H4 (cell line): Measurements from ENCODE around the gene KCNN4. TPM values are rescaled to one million over a fixed set of nuclear protein-coding genes. Genes with fewer than 3 reads are reported as not detected.
"Not testable (repeated sequence)": the region's sequence is repeated elsewhere in the genome, so short reads cannot be mapped to it uniquely, and the experiment has no call there.

ENCODE experiments used
- DNase-seq: peaks from one replicate; pipeline ENCODE4 v3.0.0-alpha.2; 2015; ENCODE audit warnings: low spot score
- total RNA-seq: library from RNA; depleted of rRNA; stranded (reverse); fragments of >200 nt; shearing (Covaris generic); gene quantifications from 2 replicates; pipeline ENCODE4 v1.2.3, GENCODE V29; 2014; rRNA removed

The KCNN4 gene
- total RNA-seq = 1.2 and 3.1 TPM in 2 replicates

GRCh38 chr19:43780706-43781525 is at the start of gene KCNN4:
TSS of gene KCNN4 (minus strand) at chr19:43780973. CDS start at chr19:43780861, 112 bp downstream.
- peak; percentile 76 for DNase-seq

GRCh38 chr19:43826787-43827754 is 46.3 kb upstream of the KCNN4 start, which contains the start of gene ZNF283:
TSS of gene ZNF283 (plus strand) at chr19:43827321. CDS start at chr19:43833505, 6,184 bp downstream.
- peak; percentile 89 for DNase-seq

GRCh38 chr19:43824572-43824971 is 43.8 kb upstream of the KCNN4 start:
- peak; percentile 50 for DNase-seq

- DNase-seq = not testable (repeated sequence)
These were observed 43.1 kb upstream of the KCNN4 start for GRCh38 chr19:43823856-43824255.

- no peak for DNase-seq
These were observed 40.1 kb upstream of the KCNN4 start for GRCh38 chr19:43820884-43821215.

- DNase-seq = no peak
These were observed 39.5 kb upstream of the KCNN4 start for GRCh38 chr19:43820098-43820883.

- no peak for DNase-seq
These were observed 37.7 kb upstream of the KCNN4 start for GRCh38 chr19:43818500-43818899.

GRCh38 chr19:43817454-43817853 is 36.7 kb upstream of the KCNN4 start:
- DNase-seq = not testable (repeated sequence)

GRCh38 chr19:43814663-43815352 is 34.0 kb upstream of the KCNN4 start:
- no peak for DNase-seq

GRCh38 chr19:43812688-43813087 is 31.9 kb upstream of the KCNN4 start:
- no peak for DNase-seq

GRCh38 chr19:43812259-43812658 is 31.5 kb upstream of the KCNN4 start:
- DNase-seq = no peak

GRCh38 chr19:43811837-43812236 is 31.1 kb upstream of the KCNN4 start:
- DNase-seq = no peak

GRCh38 chr19:43809762-43810696 is 29.3 kb upstream of the KCNN4 start:
- DNase-seq = peak; percentile 70

- DNase-seq = no peak
These were observed 26.9 kb upstream of the KCNN4 start for GRCh38 chr19:43807651-43808050.

GRCh38 chr19:43806848-43807247 is 26.1 kb upstream of the KCNN4 start:
- DNase-seq = no peak

- not testable (repeated sequence) for DNase-seq
These were observed 25.6 kb upstream of the KCNN4 start for GRCh38 chr19:43806401-43806800.

GRCh38 chr19:43804432-43804831 is 23.7 kb upstream of the KCNN4 start:
- DNase-seq = no peak

- no peak for DNase-seq
These were observed 21.6 kb upstream of the KCNN4 start, which contains the start of gene LYPD5 for GRCh38 chr19:43802216-43802951. TSS of gene LYPD5 (minus strand) at chr19:43802447. CDS start at chr19:43802380, 67 bp downstream.
